GM12864 (cell line): ENCODE results near the gene SLC38A3.

Experiments
- DNase-seq: peaks from one replicate; pipeline ENCODE4 v3.0.0-alpha.2; 2011; ENCODE audit warnings: low read depth
- H3K4me3 ChIP-seq: 2 replicates; pipeline ENCODE4 v1.5.1; 2011; ENCODE audit warnings: mild to moderate bottlenecking, low read depth, low read length, control low read depth
- CTCF ChIP-seq: IDR thresholded peaks from 2 replicates; pipeline ENCODE4 v1.5.1; 2011; ENCODE audit warnings: low read depth, mild to moderate bottlenecking, moderate library complexity, low read length, control low read depth, inconsistent platforms; ENCODE audit errors: missing control alignments

Gene SLC38A3

GRCh38 chr3:50160561-50160983 is 44.5 kb upstream of the SLC38A3 start:
- no peak for TF ChIP-seq CTCF
- no peak overlapping the region for H3K4me3 ChIP-seq
- DNase-seq: no peak

- no peak for DNase-seq
- TF ChIP-seq CTCF: no peak
- H3K4me3 ChIP-seq: no peak overlapping the region
Observed at GRCh38 chr3:50161320-50161719, 43.8 kb upstream of the SLC38A3 start.

GRCh38 chr3:50162034-50162883 is 42.8 kb upstream of the SLC38A3 start:
- TF ChIP-seq CTCF: no peak
- DNase-seq: no peak
- H3K4me3 ChIP-seq: no peak overlapping the region

GRCh38 chr3:50163572-50164455 is 41.3 kb upstream of the SLC38A3 start:
- no peak overlapping the region for H3K4me3 ChIP-seq
- no peak for DNase-seq
- no peak for TF ChIP-seq CTCF

GRCh38 chr3:50164481-50164880 is 40.6 kb upstream of the SLC38A3 start:
- no peak for DNase-seq
- no peak overlapping the region for H3K4me3 ChIP-seq
- no peak for TF ChIP-seq CTCF

GRCh38 chr3:50164984-50165909 is 39.8 kb upstream of the SLC38A3 start:
- H3K4me3 ChIP-seq: no peak overlapping the region
- no peak for DNase-seq
- no peak for TF ChIP-seq CTCF
